Measurements from ENCODE around the gene RAB1A. TPM values are rescaled to one million over a fixed set of nuclear protein-coding genes. Genes with fewer than 3 reads are reported as not detected.
A peak's percentile ranks its signal among the peaks of the same experiment; 100 is the strongest.
"Not testable (repeated sequence)": the region's sequence is repeated elsewhere in the genome, so short reads cannot be mapped to it uniquely, and the experiment has no call there.

Gene RAB1A
- 100 to 1,000 TPM; 100 to 120 TPM for polyA plus RNA-seq

DNA sequence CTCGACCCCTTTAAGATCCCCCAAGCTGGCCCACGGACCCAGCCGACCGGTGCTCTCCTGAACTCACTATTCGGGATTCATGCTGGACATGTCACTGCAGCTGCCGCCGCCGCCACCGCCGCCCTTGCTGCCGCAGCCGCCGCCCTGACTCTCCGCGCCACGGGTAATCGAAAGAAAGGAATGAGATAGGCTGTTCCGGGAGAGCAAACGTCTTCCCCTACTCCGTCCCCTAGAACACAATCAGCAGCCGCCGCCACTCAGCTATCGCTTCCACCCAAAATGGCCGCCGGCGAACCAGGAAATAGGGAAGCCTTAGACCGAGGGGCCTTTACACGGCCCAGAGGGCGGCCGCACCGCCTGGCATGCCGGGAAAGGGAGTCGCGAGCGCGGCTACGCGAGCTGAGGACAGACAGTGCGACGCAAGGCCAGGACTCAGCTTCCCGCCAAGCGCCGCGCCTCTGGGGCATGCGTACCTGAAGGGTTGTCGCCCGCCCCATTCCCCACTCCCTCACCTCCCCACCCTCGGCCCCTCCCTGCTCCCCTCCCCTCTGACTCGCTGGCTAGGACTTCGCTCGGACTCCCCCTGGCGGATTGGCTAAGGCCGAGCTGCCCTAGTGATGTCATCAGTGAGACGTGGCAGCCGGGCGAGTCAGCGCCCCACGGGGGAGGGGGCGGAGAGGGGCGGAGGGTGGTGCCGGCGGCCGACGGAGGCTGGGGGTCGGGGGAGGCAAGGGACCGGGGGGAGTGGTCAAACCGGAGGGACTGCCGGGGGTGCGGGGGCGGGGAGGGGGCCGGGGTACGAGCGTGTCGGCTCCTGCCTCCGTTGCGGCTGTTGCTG, at the start of gene RAB1A:
Gene RAB1A (minus strand): TSS at position 281 of the 838 bp plus-strand sequence. CDS start 191 bp downstream, at position 90.
- WGBS, 2 donors, result 0 to 1% methylated on average over 67 to 76 of the region's 76 CpGs
- Histone ChIP-seq H3K27ac (ENCODE audit: low read depth in 2 of 2, low read length in 1 of 2) (peak within 1 kb of the TSS; percentile 97 to 99), H3K4me3 (ENCODE audit: low read depth in 1 of 2, low read length in 2 of 2) (peak within 1 kb of the TSS; percentile 77 to 94), H3K4me1 (ENCODE audit: control insufficient read depth in 2 of 2, insufficient read depth in 2 of 2, low read length in 1 of 2) (peaks cover 0 to 2% of the 10 kb centered on the region in 2 donors), H3K27me3 (ENCODE audit: control insufficient read depth in 1 of 2, insufficient read depth in 2 of 2, low read length in 2 of 2) (no peaks in the 10 kb centered on the region), H3K36me3 (ENCODE audit: control insufficient read depth in 2 of 2, insufficient read depth in 2 of 2, low read length in 1 of 2) (no peaks in the 10 kb centered on the region), H3K9me3 (ENCODE audit: control insufficient read depth in 2 of 2, insufficient read depth in 1 of 2, low read depth in 1 of 2, low read length in 1 of 2) (no peaks in the 10 kb centered on the region)

DNA sequence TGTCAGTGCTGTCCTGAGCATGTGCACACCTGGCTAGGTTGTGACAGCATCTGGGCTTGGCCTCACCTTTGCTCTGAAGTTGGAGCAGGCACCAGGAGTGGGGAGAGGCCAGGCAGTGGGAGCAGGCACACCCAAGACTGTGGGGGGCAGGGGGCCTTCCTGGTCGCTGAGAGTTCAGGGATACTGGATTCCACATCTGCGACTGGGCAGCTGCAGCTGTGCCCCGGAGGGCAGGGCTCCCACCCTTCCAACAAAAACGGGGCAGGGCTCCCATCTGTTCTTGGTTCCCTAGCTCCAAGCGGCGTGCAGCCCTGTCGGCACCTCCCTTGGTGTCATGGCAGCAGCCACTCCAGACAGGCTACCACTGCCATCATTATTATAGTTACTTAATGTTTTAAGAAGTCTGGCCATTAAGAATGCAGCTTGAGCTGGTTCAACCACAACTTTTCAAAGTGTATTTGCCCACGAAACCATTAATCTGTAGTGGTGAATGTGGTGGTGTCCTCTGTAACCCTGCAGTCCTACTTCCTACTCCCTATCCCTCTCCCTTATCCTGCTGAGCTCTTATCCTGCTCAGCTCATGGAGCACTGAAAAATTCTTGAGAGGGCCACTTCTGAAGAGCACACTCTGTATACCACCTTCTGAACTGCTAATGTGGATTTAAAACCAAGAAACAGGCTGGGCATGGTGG, 48.0 kb upstream of the RAB1A start:
- 62 to 80% methylated on average over 8 of the region's 8 CpGs for WGBS, 2 donors
- Histone ChIP-seq H3K4me1 (ENCODE audit: control insufficient read depth in 2 of 2, insufficient read depth in 2 of 2, low read length in 1 of 2) (no peaks in the 10 kb centered on the region), H3K27me3 (ENCODE audit: control insufficient read depth in 1 of 2, insufficient read depth in 2 of 2, low read length in 2 of 2) (no peaks in the 10 kb centered on the region), H3K36me3 (ENCODE audit: control insufficient read depth in 2 of 2, insufficient read depth in 2 of 2, low read length in 1 of 2) (no peaks in the 10 kb centered on the region), H3K4me3 (ENCODE audit: low read depth in 1 of 2, low read length in 2 of 2) (no peak overlapping the region), H3K9me3 (ENCODE audit: control insufficient read depth in 2 of 2, insufficient read depth in 1 of 2, low read depth in 1 of 2, low read length in 1 of 2) (no peaks in the 10 kb centered on the region), H3K27ac (ENCODE audit: low read depth in 2 of 2, low read length in 1 of 2) (no peak overlapping the region)

DNA sequence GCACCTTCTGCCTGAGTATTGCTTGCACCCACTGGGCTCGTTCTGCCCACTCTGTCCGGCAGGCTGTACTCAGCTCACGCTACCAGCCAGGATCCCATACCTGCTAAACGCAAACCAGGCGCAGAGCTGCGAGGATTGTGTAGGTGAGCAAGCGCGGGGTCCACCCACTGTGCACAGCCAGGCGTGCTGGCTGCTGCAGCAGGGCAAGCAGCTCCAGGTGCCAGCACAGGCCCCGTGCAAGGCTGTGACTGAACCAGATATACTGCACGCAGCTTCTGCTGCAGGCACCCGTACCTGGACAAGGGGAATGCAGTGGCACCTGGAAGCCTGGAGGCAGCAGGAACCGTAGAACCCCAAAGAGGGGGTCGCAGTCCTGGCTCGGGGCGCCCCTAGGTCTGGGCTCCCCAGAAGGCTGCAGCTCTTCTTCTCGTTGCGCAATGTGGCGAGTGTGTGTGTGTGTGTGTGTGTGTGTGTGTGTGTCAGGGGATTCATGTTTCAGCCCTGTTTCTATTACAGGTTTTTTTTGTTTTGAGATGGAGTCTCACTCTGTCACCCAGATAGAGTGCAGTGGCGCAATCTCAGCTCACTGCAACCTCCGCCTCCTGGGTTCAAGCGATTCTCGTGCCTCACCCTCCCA, 46.1 kb upstream of the RAB1A start:
- Histone ChIP-seq H3K4me1 (ENCODE audit: control insufficient read depth in 2 of 2, insufficient read depth in 2 of 2, low read length in 1 of 2) (no peaks in the 10 kb centered on the region), H3K27me3 (ENCODE audit: control insufficient read depth in 1 of 2, insufficient read depth in 2 of 2, low read length in 2 of 2) (no peaks in the 10 kb centered on the region), H3K27ac (ENCODE audit: low read depth in 2 of 2, low read length in 1 of 2) (no peak overlapping the region), H3K4me3 (ENCODE audit: low read depth in 1 of 2, low read length in 2 of 2) (no peak overlapping the region), H3K36me3 (ENCODE audit: control insufficient read depth in 2 of 2, insufficient read depth in 2 of 2, low read length in 1 of 2) (no peaks in the 10 kb centered on the region), H3K9me3 (ENCODE audit: control insufficient read depth in 2 of 2, insufficient read depth in 1 of 2, low read depth in 1 of 2, low read length in 1 of 2) (no peaks in the 10 kb centered on the region)
- 84 to 89% methylated on average over 23 of the region's 23 CpGs for WGBS, 2 donors

DNA sequence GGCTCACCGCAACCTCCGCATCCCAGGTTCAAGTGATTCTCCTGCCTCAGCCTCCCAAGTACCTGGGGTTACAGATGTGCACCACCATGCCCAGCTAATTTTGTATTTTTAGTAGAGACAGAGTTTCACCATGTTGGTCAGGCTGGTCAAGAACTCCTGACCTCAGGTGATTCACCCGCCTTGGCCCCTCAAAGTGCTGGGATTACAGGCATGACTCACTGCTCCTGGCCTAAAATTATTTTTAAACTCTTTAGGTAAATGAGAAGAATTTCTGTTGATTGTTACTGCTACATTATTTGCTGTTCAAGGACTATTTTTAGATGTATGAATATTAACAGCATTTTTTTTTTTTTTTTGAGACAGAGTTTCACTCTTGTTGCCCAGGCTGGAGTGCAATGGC, 44.1 kb upstream of the RAB1A start:
- 89 to 94% methylated on average over 3 of the region's 3 CpGs for WGBS, 2 donors

DNA sequence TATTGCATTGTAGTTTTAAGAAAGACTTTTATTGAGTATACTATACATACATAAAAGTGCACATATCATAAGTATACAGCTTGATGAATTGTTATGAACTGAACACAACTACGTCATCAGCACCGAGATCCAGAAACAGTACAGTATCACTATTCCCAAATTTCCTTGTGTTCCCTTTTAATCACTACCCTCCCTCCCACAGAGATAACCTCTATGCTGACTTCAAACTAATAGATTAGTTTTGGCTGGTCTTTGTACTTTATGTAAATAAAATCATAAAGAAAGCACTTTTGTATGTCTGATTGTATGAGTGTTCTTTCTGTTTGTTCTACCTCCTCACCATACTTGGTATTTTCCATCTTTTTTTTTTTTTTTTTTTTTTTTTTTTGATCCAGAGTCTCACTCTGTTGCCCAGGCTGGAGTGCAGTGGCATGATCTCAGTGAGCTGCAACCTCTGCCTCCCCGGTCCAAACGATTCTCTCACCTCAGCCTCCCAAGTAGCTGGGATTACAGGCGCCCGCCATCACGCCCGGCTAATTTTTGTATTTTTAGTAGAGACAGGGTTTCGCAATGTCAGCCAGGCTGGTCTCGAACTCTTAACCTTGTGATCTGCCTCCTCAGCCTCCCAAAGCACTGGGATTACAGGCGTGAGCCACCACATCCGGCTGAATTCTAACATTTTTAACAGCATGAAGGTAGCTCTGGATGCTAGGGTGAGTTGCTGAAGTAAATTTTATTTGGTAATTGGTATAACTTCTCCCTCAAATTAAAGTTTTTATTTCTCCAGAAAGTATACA, 43.3 kb upstream of the RAB1A start:
- Histone ChIP-seq H3K27me3 (ENCODE audit: control insufficient read depth in 1 of 2, insufficient read depth in 2 of 2, low read length in 2 of 2) (no peaks in the 10 kb centered on the region), H3K9me3 (ENCODE audit: control insufficient read depth in 2 of 2, insufficient read depth in 1 of 2, low read depth in 1 of 2, low read length in 1 of 2) (no peaks in the 10 kb centered on the region), H3K4me3 (ENCODE audit: low read depth in 1 of 2, low read length in 2 of 2) (no peak overlapping the region), H3K27ac (ENCODE audit: low read depth in 2 of 2, low read length in 1 of 2) (no peak overlapping the region), H3K4me1 (ENCODE audit: control insufficient read depth in 2 of 2, insufficient read depth in 2 of 2, low read length in 1 of 2) (no peaks in the 10 kb centered on the region), H3K36me3 (ENCODE audit: control insufficient read depth in 2 of 2, insufficient read depth in 2 of 2, low read length in 1 of 2) (no peaks in the 10 kb centered on the region)
- 91 to 93% methylated on average over 12 of the region's 12 CpGs for WGBS, 2 donors

More for the DNA sequence above, 44.1 kb upstream of the RAB1A start:
- not testable (repeated sequence) for H3K27me3 ChIP-seq (ENCODE audit: control insufficient read depth in 1 of 2, insufficient read depth in 2 of 2, low read length in 2 of 2); H3K9me3 ChIP-seq (ENCODE audit: control insufficient read depth in 2 of 2, insufficient read depth in 1 of 2, low read depth in 1 of 2, low read length in 1 of 2); H3K27ac ChIP-seq (ENCODE audit: low read depth in 2 of 2, low read length in 1 of 2); H3K36me3 ChIP-seq (ENCODE audit: control insufficient read depth in 2 of 2, insufficient read depth in 2 of 2, low read length in 1 of 2); H3K4me1 ChIP-seq (ENCODE audit: control insufficient read depth in 2 of 2, insufficient read depth in 2 of 2, low read length in 1 of 2); H3K4me3 ChIP-seq (ENCODE audit: low read depth in 1 of 2, low read length in 2 of 2)

DNA sequence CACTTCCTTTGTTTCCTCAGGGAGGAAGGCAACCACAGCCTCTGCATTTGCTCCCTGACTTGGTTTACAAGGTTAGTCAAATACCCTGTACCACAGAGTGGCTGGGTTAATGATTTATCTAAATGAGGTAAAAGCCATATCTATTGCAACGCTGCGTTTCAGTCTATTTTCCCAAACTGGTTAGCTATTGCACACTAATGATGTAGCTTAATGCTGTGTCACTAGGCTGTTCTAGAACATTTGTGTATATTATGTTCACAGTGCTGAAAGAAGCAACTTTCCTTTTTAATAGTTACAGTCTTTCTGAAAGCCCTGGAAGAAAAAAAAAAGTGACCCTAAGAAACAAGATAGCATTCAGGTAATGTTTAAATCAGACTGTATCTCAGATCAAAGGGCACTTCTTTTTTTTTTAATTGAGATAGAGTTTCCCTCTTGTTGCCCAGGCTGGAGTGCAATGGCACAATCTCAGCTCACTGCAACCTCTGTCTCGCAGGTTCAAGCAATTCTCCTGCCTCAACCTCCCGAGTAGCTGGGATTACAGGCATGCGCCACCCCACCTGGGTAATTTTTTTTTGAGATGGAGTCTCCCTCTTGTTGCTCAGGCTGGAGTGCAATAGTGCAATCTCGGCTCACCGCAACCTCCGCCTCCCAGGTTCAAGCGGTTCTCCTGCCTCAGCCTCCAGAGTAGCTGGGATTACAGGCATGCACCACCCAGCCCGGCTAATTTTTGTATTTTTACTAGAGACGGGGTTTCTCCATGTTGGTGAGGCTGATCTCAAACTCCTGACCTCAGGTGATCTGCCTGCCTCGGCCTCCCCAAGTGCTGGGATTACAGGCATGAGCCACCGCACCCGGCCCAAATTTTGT, 40.9 kb upstream of the RAB1A start:
- H3K27ac ChIP-seq (ENCODE audit: low read depth in 2 of 2, low read length in 1 of 2); H3K27me3 ChIP-seq (ENCODE audit: control insufficient read depth in 1 of 2, insufficient read depth in 2 of 2, low read length in 2 of 2); H3K4me3 ChIP-seq (ENCODE audit: low read depth in 1 of 2, low read length in 2 of 2); H3K9me3 ChIP-seq (ENCODE audit: control insufficient read depth in 2 of 2, insufficient read depth in 1 of 2, low read depth in 1 of 2, low read length in 1 of 2); H3K4me1 ChIP-seq (ENCODE audit: control insufficient read depth in 2 of 2, insufficient read depth in 2 of 2, low read length in 1 of 2); H3K36me3 ChIP-seq (ENCODE audit: control insufficient read depth in 2 of 2, insufficient read depth in 2 of 2, low read length in 1 of 2): not testable (repeated sequence)
- WGBS, 2 donors, result 75 to 89% methylated on average over 14 of the region's 14 CpGs

DNA sequence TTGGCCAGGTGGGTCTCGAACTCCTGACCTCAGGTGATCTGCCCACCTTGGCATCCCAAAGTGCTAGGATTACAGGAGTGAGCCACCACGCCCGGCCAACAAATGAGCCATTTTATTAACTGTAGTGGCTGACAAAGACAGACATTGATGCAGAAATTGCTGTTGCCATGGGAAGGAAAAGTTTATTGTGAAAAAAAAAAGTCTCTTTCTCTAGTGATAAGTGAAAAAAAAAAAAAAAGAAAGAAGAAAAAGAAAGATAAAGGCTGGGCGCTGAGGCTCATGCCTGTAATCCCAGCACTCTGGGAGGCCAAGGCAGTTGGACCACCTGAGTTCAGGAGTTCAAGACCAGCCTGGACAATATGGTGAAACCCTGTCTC, 39.8 kb upstream of the RAB1A start:
- Histone ChIP-seq H3K9me3 (ENCODE audit: control insufficient read depth in 2 of 2, insufficient read depth in 1 of 2, low read depth in 1 of 2, low read length in 1 of 2) (no peaks in the 10 kb centered on the region), H3K4me1 (ENCODE audit: control insufficient read depth in 2 of 2, insufficient read depth in 2 of 2, low read length in 1 of 2) (no peaks in the 10 kb centered on the region), H3K4me3 (ENCODE audit: low read depth in 1 of 2, low read length in 2 of 2) (no peak overlapping the region), H3K27me3 (ENCODE audit: control insufficient read depth in 1 of 2, insufficient read depth in 2 of 2, low read length in 2 of 2) (no peaks in the 10 kb centered on the region), H3K27ac (ENCODE audit: low read depth in 2 of 2, low read length in 1 of 2) (no peak overlapping the region), H3K36me3 (ENCODE audit: control insufficient read depth in 2 of 2, insufficient read depth in 2 of 2, low read length in 1 of 2) (no peaks in the 10 kb centered on the region)
- 76 to 84% methylated on average over 4 of the region's 4 CpGs for WGBS, 2 donors

DNA sequence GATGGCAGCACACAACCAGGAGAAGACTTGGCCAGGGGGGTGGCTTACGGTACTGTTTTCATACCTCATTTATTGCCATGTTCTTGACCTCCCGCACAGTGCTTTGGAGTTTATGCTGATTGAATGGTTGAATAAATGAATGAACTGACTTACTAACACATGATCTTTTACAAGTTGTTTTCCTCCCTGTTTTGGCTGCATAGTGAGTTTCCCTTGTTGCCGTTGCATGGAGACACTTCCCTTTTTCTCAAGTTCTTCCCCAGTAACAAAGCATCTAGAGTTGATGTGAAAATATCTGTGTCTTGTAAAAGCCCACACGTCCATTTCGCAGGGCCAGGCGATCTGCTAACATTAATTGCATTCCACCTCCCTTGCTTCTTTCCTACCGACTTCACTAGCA, 35.7 kb upstream of the RAB1A start:
- 83 to 86% methylated on average over 7 of the region's 7 CpGs for WGBS, 2 donors

More for the DNA sequence above, 35.7 kb upstream of the RAB1A start:
- H3K4me1 ChIP-seq (ENCODE audit: control insufficient read depth in 2 of 2, insufficient read depth in 2 of 2, low read length in 1 of 2), result no peaks in the 10 kb centered on the region
- no peaks in the 10 kb centered on the region for H3K27me3 ChIP-seq (ENCODE audit: control insufficient read depth in 1 of 2, insufficient read depth in 2 of 2, low read length in 2 of 2)
- no peaks in the 10 kb centered on the region for H3K36me3 ChIP-seq (ENCODE audit: control insufficient read depth in 2 of 2, insufficient read depth in 2 of 2, low read length in 1 of 2)
- H3K4me3 ChIP-seq (ENCODE audit: low read depth in 1 of 2, low read length in 2 of 2), result no peak overlapping the region
- peak overlapping the region in 1 of 2 donors; percentile 6 for H3K27ac ChIP-seq (ENCODE audit: low read depth in 2 of 2, low read length in 1 of 2)
- no peaks in the 10 kb centered on the region for H3K9me3 ChIP-seq (ENCODE audit: control insufficient read depth in 2 of 2, insufficient read depth in 1 of 2, low read depth in 1 of 2, low read length in 1 of 2)
